ENCODE data around the gene KCNK2.
"Not testable (repeated sequence)": the region's sequence is repeated elsewhere in the genome, so short reads cannot be mapped to it uniquely, and the experiment has no call there.

KCNK2 gene

GRCh38 chr1:215146240-215146975 lies 63.9 kb downstream of the KCNK2 start:
- Mint-ChIP-seq H3K9me3 (no peaks in the 10 kb centered on the region), H3K27me3 (no peaks in the 10 kb centered on the region), H3K27ac (no peak overlapping the region), H3K4me3 (no peak overlapping the region), H3K4me1 (ENCODE audit: low read depth in 2 of 2) (no peaks in the 10 kb centered on the region), H3K36me3 (ENCODE audit: insufficient read depth) (no peaks in the 10 kb centered on the region)
- ATAC-seq (replicated peaks) (no peak), DNase-seq (no peak)

- Mint-ChIP-seq H3K4me3 (no peak overlapping the region), H3K27me3 (no peaks in the 10 kb centered on the region), H3K36me3 (ENCODE audit: insufficient read depth) (no peaks in the 10 kb centered on the region), H3K27ac (no peak overlapping the region), H3K9me3 (no peaks in the 10 kb centered on the region), H3K4me1 (ENCODE audit: low read depth in 2 of 2) (no peaks in the 10 kb centered on the region)
- DNase-seq, result no peak
- ATAC-seq (replicated peaks), result no peak
Measured at GRCh38 chr1:215147024-215147423, 64.5 kb downstream of the KCNK2 start.

GRCh38 chr1:215151841-215152549 lies 69.5 kb downstream of the KCNK2 start:
- H3K4me1 Mint-ChIP-seq (ENCODE audit: low read depth in 2 of 2), result no peaks in the 10 kb centered on the region
- DNase-seq (no peak), ATAC-seq (replicated peaks) (no peak)
- H3K36me3 Mint-ChIP-seq (ENCODE audit: insufficient read depth), result no peaks in the 10 kb centered on the region
- no peaks in the 10 kb centered on the region for H3K9me3 Mint-ChIP-seq
- H3K27me3 Mint-ChIP-seq, result no peaks in the 10 kb centered on the region
- no peak overlapping the region for H3K27ac Mint-ChIP-seq
- H3K4me3 Mint-ChIP-seq, result no peak overlapping the region

GRCh38 chr1:215156232-215156631 lies 73.7 kb downstream of the KCNK2 start:
- Mint-ChIP-seq H3K9me3 (peaks cover 6 to 9% of the 10 kb centered on the region in 2 donors), H3K4me1 (ENCODE audit: low read depth in 2 of 2) (no peaks in the 10 kb centered on the region), H3K27ac (no peak overlapping the region), H3K36me3 (ENCODE audit: insufficient read depth) (no peaks in the 10 kb centered on the region), H3K27me3 (no peaks in the 10 kb centered on the region), H3K4me3 (no peak overlapping the region)
- ATAC-seq (replicated peaks) (no peak), DNase-seq (no peak)

- Mint-ChIP-seq H3K27ac (no peak overlapping the region), H3K4me1 (ENCODE audit: low read depth in 2 of 2) (no peaks in the 10 kb centered on the region), H3K27me3 (no peaks in the 10 kb centered on the region), H3K9me3 (peaks cover 8 to 15% of the 10 kb centered on the region in 2 donors), H3K4me3 (no peak overlapping the region), H3K36me3 (ENCODE audit: insufficient read depth) (no peaks in the 10 kb centered on the region)
- DNase-seq (no peak), ATAC-seq (replicated peaks) (no peak)
Measured at GRCh38 chr1:215160351-215160750, 77.8 kb downstream of the KCNK2 start.

- H3K9me3 Mint-ChIP-seq, result peaks cover 8 to 15% of the 10 kb centered on the region in 2 donors
- DNase-seq; H3K27me3 Mint-ChIP-seq; H3K4me3 Mint-ChIP-seq; H3K36me3 Mint-ChIP-seq (ENCODE audit: insufficient read depth); ATAC-seq (replicated peaks); H3K4me1 Mint-ChIP-seq (ENCODE audit: low read depth in 2 of 2); H3K27ac Mint-ChIP-seq: not testable (repeated sequence)
Measured at GRCh38 chr1:215163144-215163543, 80.6 kb downstream of the KCNK2 start.

GRCh38 chr1:215166886-215167285 lies 84.3 kb downstream of the KCNK2 start:
- H3K9me3 Mint-ChIP-seq, result peaks cover 4 to 13% of the 10 kb centered on the region in 2 donors
- no peak for ATAC-seq (replicated peaks)
- no peak overlapping the region for H3K4me3 Mint-ChIP-seq
- H3K4me1 Mint-ChIP-seq (ENCODE audit: low read depth in 2 of 2), result no peaks in the 10 kb centered on the region
- H3K27me3 Mint-ChIP-seq, result no peaks in the 10 kb centered on the region
- DNase-seq, result no peak
- no peak overlapping the region for H3K27ac Mint-ChIP-seq
- H3K36me3 Mint-ChIP-seq (ENCODE audit: insufficient read depth), result no peaks in the 10 kb centered on the region

- ATAC-seq (replicated peaks) (no peak), DNase-seq (no peak)
- H3K9me3 Mint-ChIP-seq, result peaks cover 3 to 37% of the 10 kb centered on the region in 2 donors
- no peaks in the 10 kb centered on the region for H3K27me3 Mint-ChIP-seq
- no peak overlapping the region for H3K27ac Mint-ChIP-seq
- H3K4me3 Mint-ChIP-seq, result no peak overlapping the region
- no peaks in the 10 kb centered on the region for H3K4me1 Mint-ChIP-seq (ENCODE audit: low read depth in 2 of 2)
- no peaks in the 10 kb centered on the region for H3K36me3 Mint-ChIP-seq (ENCODE audit: insufficient read depth)
Measured at GRCh38 chr1:215181518-215181917, 99.0 kb downstream of the KCNK2 start.

- Mint-ChIP-seq H3K36me3 (ENCODE audit: insufficient read depth) (no peaks in the 10 kb centered on the region), H3K27ac (no peak overlapping the region), H3K4me3 (no peak overlapping the region), H3K27me3 (no peaks in the 10 kb centered on the region), H3K4me1 (ENCODE audit: low read depth in 2 of 2) (no peaks in the 10 kb centered on the region), H3K9me3 (peaks cover 3 to 28% of the 10 kb centered on the region in 2 donors)
- DNase-seq (no peak), ATAC-seq (replicated peaks) (no peak)
Measured at GRCh38 chr1:215185067-215185620, 102.6 kb downstream of the KCNK2 start.

GRCh38 chr1:215188302-215188950 lies 105.9 kb downstream of the KCNK2 start:
- no peak for ATAC-seq (replicated peaks)
- Mint-ChIP-seq H3K9me3 (peaks cover 0 to 7% of the 10 kb centered on the region in 2 donors), H3K27me3 (no peaks in the 10 kb centered on the region), H3K4me3 (no peak overlapping the region), H3K4me1 (ENCODE audit: low read depth in 2 of 2) (no peaks in the 10 kb centered on the region), H3K36me3 (ENCODE audit: insufficient read depth) (no peaks in the 10 kb centered on the region), H3K27ac (no peak overlapping the region)
- DNase-seq, result no peak

- ATAC-seq (replicated peaks) (no peak), DNase-seq (no peak)
- Mint-ChIP-seq H3K27ac (no peak overlapping the region), H3K27me3 (no peaks in the 10 kb centered on the region), H3K9me3 (peaks cover 0 to 8% of the 10 kb centered on the region in 2 donors), H3K4me3 (no peak overlapping the region), H3K4me1 (ENCODE audit: low read depth in 2 of 2) (no peaks in the 10 kb centered on the region), H3K36me3 (ENCODE audit: insufficient read depth) (no peaks in the 10 kb centered on the region)
Measured at GRCh38 chr1:215192306-215192705, 109.8 kb downstream of the KCNK2 start.

- DNase-seq (no peak), ATAC-seq (replicated peaks) (no peak)
- Mint-ChIP-seq H3K4me1 (ENCODE audit: low read depth in 2 of 2) (no peaks in the 10 kb centered on the region), H3K9me3 (peaks cover 6 to 17% of the 10 kb centered on the region in 2 donors), H3K27me3 (no peaks in the 10 kb centered on the region), H3K27ac (no peak overlapping the region), H3K36me3 (ENCODE audit: insufficient read depth) (peaks cover 3% of the 10 kb centered on the region), H3K4me3 (no peak overlapping the region)
Measured at GRCh38 chr1:215198021-215198420, 115.5 kb downstream of the KCNK2 start.

GRCh38 chr1:215200121-215200520 lies 117.6 kb downstream of the KCNK2 start:
- H3K4me1 Mint-ChIP-seq (ENCODE audit: low read depth in 2 of 2), result no peaks in the 10 kb centered on the region
- no peak for ATAC-seq (replicated peaks)
- peaks cover 3% of the 10 kb centered on the region for H3K36me3 Mint-ChIP-seq (ENCODE audit: insufficient read depth)
- no peaks in the 10 kb centered on the region for H3K27me3 Mint-ChIP-seq
- H3K27ac Mint-ChIP-seq, result no peak overlapping the region
- peaks cover 6 to 9% of the 10 kb centered on the region in 2 donors for H3K9me3 Mint-ChIP-seq
- DNase-seq, result no peak
- no peak overlapping the region for H3K4me3 Mint-ChIP-seq
